HEK293 (cell line): ENCODE data around the gene FLVCR1.
A peak's percentile ranks its signal among the peaks of the same experiment; 100 is the strongest.

Experiments used
- CTCF ChIA-PET: fragments of 350-600 bp; formaldehyde crosslinking; extraction: SDS; loops from one replicate; lab custom pipeline; 2021; ENCODE audit warnings: antibody characterized with exemption; lab: Yijun Ruan, JAX
- POLR2A ChIA-PET: fragments of 300-600 bp; formaldehyde crosslinking; extraction: SDS; loops from one replicate; lab custom pipeline; 2020; ENCODE audit warnings: antibody characterized with exemption, inconsistent platforms; lab: Yijun Ruan, JAX
- H3K27ac ChIP-seq: fragments of 200-500 bp; sonication (Bioruptor generic); 2 replicates; pipeline ENCODE4 v1.5.1; 2014; ENCODE audit warnings: low read depth, low read length, control low read depth, inconsistent platforms; ENCODE audit errors: extremely low read depth
- H3K36me3 ChIP-seq, 2 experiments: fragments of 200-500 bp in 1 of 2; sonication (Bioruptor generic) in 1 of 2; 1 replicate in 1 of 2; 2 replicates in 1 of 2; pipeline ENCODE4 v1.5.1; 2014 to 2017; ENCODE audit warnings: inconsistent platforms in 2 of 2, low read length in 2 of 2; ENCODE audit not compliant: control insufficient read depth in 2 of 2, insufficient read depth in 1 of 2
- H3K4me1 ChIP-seq: fragments of 200-500 bp; sonication (Bioruptor generic); 2 replicates; pipeline ENCODE4 v1.5.1; 2014; ENCODE audit warnings: mild to moderate bottlenecking, low read length, inconsistent platforms; ENCODE audit not compliant: control insufficient read depth, insufficient read depth
- H3K4me3 ChIP-seq: 2 replicates; pipeline ENCODE4 v1.5.1; 2011; ENCODE audit warnings: low read depth, mild to moderate bottlenecking, control low read depth, low read length, moderate library complexity
- H3K9me3 ChIP-seq: fragments of 200-500 bp; sonication (Bioruptor generic); 2 replicates; pipeline ENCODE4 v1.5.1; 2014; ENCODE audit warnings: low read depth, low read length, inconsistent platforms; ENCODE audit not compliant: control insufficient read depth, insufficient read depth
- CTCF ChIP-seq: fragments of 450-650 bp; formaldehyde crosslinking; IDR thresholded peaks from 2 replicates; pipeline ENCODE4 v1.5.1; 2016; ENCODE audit warnings: missing biosample characterization, missing genetic modification characterization
- PRDM10 ChIP-seq: fragments of 450-650 bp; formaldehyde crosslinking; IDR thresholded peaks from 2 replicates; pipeline ENCODE4 v1.5.1; 2016; ENCODE audit warnings: missing biosample characterization, missing genetic modification characterization
- ZBTB49 ChIP-seq: fragments of 450-650 bp; formaldehyde crosslinking; IDR thresholded peaks from 2 replicates; pipeline ENCODE4 v1.5.1; 2016; ENCODE audit warnings: missing biosample characterization, missing genetic modification characterization, low read depth
- ZFP69B ChIP-seq: fragments of 450-650 bp; formaldehyde crosslinking; IDR thresholded peaks from 2 replicates; pipeline ENCODE4 v1.5.1; 2016; ENCODE audit warnings: missing biosample characterization, missing genetic modification characterization
- ZNF10 ChIP-seq: fragments of 450-650 bp; formaldehyde crosslinking; IDR thresholded peaks from 2 replicates; pipeline ENCODE4 v1.5.1; 2017; ENCODE audit warnings: missing biosample characterization, missing genetic modification characterization
- ZNF133 ChIP-seq: fragments of 450-650 bp; formaldehyde crosslinking; IDR thresholded peaks from 2 replicates; pipeline ENCODE4 v1.5.1; 2016; ENCODE audit warnings: missing biosample characterization, missing genetic modification characterization
- ZNF266 ChIP-seq: fragments of 450-650 bp; formaldehyde crosslinking; IDR thresholded peaks from 2 replicates; pipeline ENCODE4 v1.5.1; 2016; ENCODE audit warnings: missing biosample characterization, missing genetic modification characterization, low read depth
- ZNF391 ChIP-seq: fragments of 450-650 bp; formaldehyde crosslinking; IDR thresholded peaks from 2 replicates; pipeline ENCODE4 v1.5.1; 2016; ENCODE audit warnings: low read depth, missing biosample characterization, missing genetic modification characterization, borderline replicate concordance
- ZNF48 ChIP-seq: fragments of 450-650 bp; formaldehyde crosslinking; IDR thresholded peaks from 2 replicates; pipeline ENCODE4 v1.5.1; 2016; ENCODE audit warnings: missing biosample characterization, missing genetic modification characterization
- ZNF639 ChIP-seq: fragments of 450-650 bp; formaldehyde crosslinking; IDR thresholded peaks from 2 replicates; pipeline ENCODE4 v1.5.1; 2016; ENCODE audit warnings: missing biosample characterization, missing genetic modification characterization
- ZNF654 ChIP-seq: fragments of 450-650 bp; formaldehyde crosslinking; IDR thresholded peaks from 2 replicates; pipeline ENCODE4 v1.5.1; 2016; ENCODE audit warnings: low read depth, missing biosample characterization, missing genetic modification characterization
- ZNF785 ChIP-seq: fragments of 450-650 bp; formaldehyde crosslinking; IDR thresholded peaks from 2 replicates; pipeline ENCODE4 v1.5.1; 2016; ENCODE audit warnings: missing biosample characterization, missing genetic modification characterization

FLVCR1 gene

GRCh38 chr1:212857992-212858460, at the start of gene FLVCR1 (continued):
- TF ChIP-seq PRDM10 (tag by site-specific recombination), result peak; percentile 63; the same call in 1 of the 2 replicates
- no peak for TF ChIP-seq ZNF639 (tag by site-specific recombination)
- TF ChIP-seq ZNF10 (tag by site-specific recombination), result 0 out of 2 replicates have a peak, but pooled peaks have one; percentile 59
- peak; percentile 81 for TF ChIP-seq ZFP69B (tag by site-specific recombination)
- TF ChIP-seq ZNF133 (tag by site-specific recombination), result no peak
- no peak for TF ChIP-seq ZNF785 (tag by site-specific recombination)
- TF ChIP-seq ZBTB49 (tag by site-specific recombination), result no peak
- TF ChIP-seq CTCF (tag by site-specific recombination), result no peak
- no peak for TF ChIP-seq ZNF48 (tag by site-specific recombination)
- TF ChIP-seq ZNF266 (tag by site-specific recombination), result no peak

GRCh38 chr1:212814537-212815334, 43.3 kb upstream of the FLVCR1 start:
- H3K36me3 ChIP-seq, result peaks cover 0 to 6% of the 10 kb centered on the region in 2 experiments; a peak in 2 of 3 replicates
- POLR2A ChIA-PET, result interaction anchor here (0.9 kb wide), 1 partner anchor 43 kb away, joined by 3 read pairs; the partner anchor contains the start of gene FLVCR1
- CTCF ChIA-PET, result interaction anchor here (0.5 to 1.7 kb wide), 16 partner anchors 14 to 909 kb away, joined by 3 to 8 read pairs (median 4); no protein-coding TSS in a partner anchor
- no peaks in the 10 kb centered on the region for H3K9me3 ChIP-seq
- TF ChIP-seq ZNF654 (tag by site-specific recombination) (peak; percentile 16), ZNF391 (tag by site-specific recombination) (no peak)
- H3K27ac ChIP-seq, result no peak overlapping the region
- no peak overlapping the region for H3K4me3 ChIP-seq
- no peaks in the 10 kb centered on the region for H3K4me1 ChIP-seq
